Calu3 (cell line): ENCODE results near the gene MID1. TPM values are rescaled to one million over a fixed set of nuclear protein-coding genes. Genes with fewer than 3 reads are reported as not detected.

Experiments
- BruUV-seq: library from RNA; stranded (reverse); fragments of 400-500 nt; replicated peaks from 2 replicates; lab custom pipeline; 2021; lab: Mats Ljungman, UMichigan
- CTCF ChIA-PET: fragments of 300-600 bp; sonication (Branson Sonifier 250); formaldehyde crosslinking; loops from one replicate; lab custom pipeline; 2022; ENCODE audit warnings: antibody characterized with exemption; lab: Charles Lee
- DNase-seq: peaks from one replicate; pipeline ENCODE4 v3.0.0; 2022
- H3K27ac Mint-ChIP-seq: one replicate; pipeline ENCODE4 v1.8.0; 2022; ENCODE audit warnings: mixed read lengths; ENCODE audit not compliant: unreplicated experiment
- H3K27me3 Mint-ChIP-seq: one replicate; pipeline ENCODE4 v1.8.0; 2022; ENCODE audit warnings: mixed read lengths; ENCODE audit not compliant: unreplicated experiment
- H3K36me3 Mint-ChIP-seq: one replicate; pipeline ENCODE4 v1.8.0; 2022; ENCODE audit warnings: mild to moderate bottlenecking, moderate library complexity, mixed read lengths; ENCODE audit not compliant: insufficient read depth, unreplicated experiment
- H3K4me1 Mint-ChIP-seq: one replicate; pipeline ENCODE4 v1.8.0; 2022; ENCODE audit warnings: mild to moderate bottlenecking, low read depth, mixed read lengths; ENCODE audit not compliant: unreplicated experiment
- H3K4me3 Mint-ChIP-seq: one replicate; pipeline ENCODE4 v1.8.0; 2022; ENCODE audit warnings: mild to moderate bottlenecking, low read depth, moderate library complexity, mixed read lengths; ENCODE audit not compliant: unreplicated experiment
- H3K9me3 Mint-ChIP-seq: one replicate; pipeline ENCODE4 v1.8.0; 2022; ENCODE audit warnings: low read depth, mixed read lengths; ENCODE audit not compliant: unreplicated experiment
- CTCF ChIP-seq: fragments of 200-600 bp; IDR thresholded peaks from one replicate; pipeline ENCODE4 v1.8.0; 2022; ENCODE audit warnings: antibody characterized with exemption; ENCODE audit not compliant: unreplicated experiment
- intact Hi-C: fragments of 100-400 bp; cut with micrococcal nuclease; formaldehyde crosslinking; loops from one replicate; pipeline ENCODE4 v1.10.0; 2022; ENCODE audit not compliant: unreplicated experiment
- total RNA-seq: library from RNA; stranded (reverse); gene quantifications from 2 replicates; pipeline ENCODE4 v1.2.3, GENCODE V29; 2022

Gene MID1
- total RNA-seq, 1 experiment from 2014 or later: 85.6 TPM

GRCh38 chrX:10516781-10517322 lies 103.5 kb downstream of the MID1 start:
- Mint-ChIP-seq H3K27ac (no peak overlapping the region), H3K4me1 (peaks cover 31% of the 10 kb centered on the region), H3K4me3 (no peak overlapping the region), H3K36me3 (peaks cover 10% of the 10 kb centered on the region), H3K27me3 (no peaks in the 10 kb centered on the region), H3K9me3 (no peaks in the 10 kb centered on the region)
- intact Hi-C loops: no loop called here
- CTCF ChIA-PET: no interaction called here
- no peak for TF ChIP-seq CTCF
- DNase-seq: no peak
- BruUV-seq: no TSS peak

GRCh38 chrX:10514891-10515290 lies 105.5 kb downstream of the MID1 start:
- Mint-ChIP-seq H3K4me1 (peaks cover 29% of the 10 kb centered on the region), H3K27ac (no peak overlapping the region), H3K4me3 (no peak overlapping the region), H3K9me3 (no peaks in the 10 kb centered on the region), H3K27me3 (no peaks in the 10 kb centered on the region), H3K36me3 (peaks cover 5% of the 10 kb centered on the region)
- TF ChIP-seq CTCF: no peak
- intact Hi-C loops: loop anchor here (5.0 kb wide), 1 partner anchor 62 kb away; no protein-coding TSS in a partner anchor
- CTCF ChIA-PET: no interaction called here
- DNase-seq: no peak
- no TSS peak for BruUV-seq

- Mint-ChIP-seq H3K9me3 (peaks cover under 1% of the 10 kb centered on the region), H3K27ac (no peak overlapping the region), H3K4me1 (peaks cover 27% of the 10 kb centered on the region), H3K4me3 (no peak overlapping the region), H3K36me3 (peaks cover 6% of the 10 kb centered on the region), H3K27me3 (no peaks in the 10 kb centered on the region)
- DNase-seq: no peak
- no peak for TF ChIP-seq CTCF
- CTCF ChIA-PET: no interaction called here
- BruUV-seq: no TSS peak
- intact Hi-C loops: loop anchor here (5.0 kb wide), 1 partner anchor 63 kb away; no protein-coding TSS in a partner anchor
Observed at GRCh38 chrX:10513974-10514373, 106.4 kb downstream of the MID1 start.

GRCh38 chrX:10512741-10513140 lies 107.6 kb downstream of the MID1 start:
- no peak for DNase-seq
- no peak overlapping the region for H3K27ac Mint-ChIP-seq
- peaks cover 2% of the 10 kb centered on the region for H3K9me3 Mint-ChIP-seq
- CTCF ChIA-PET: interaction anchor here (0.5 to 1.2 kb wide), 3 partner anchors 16 to 157 kb away, joined by 3 to 8 read pairs (median 4); no protein-coding TSS in a partner anchor
- no peak overlapping the region for H3K4me3 Mint-ChIP-seq
- peaks cover 37% of the 10 kb centered on the region for H3K4me1 Mint-ChIP-seq
- no TSS peak for BruUV-seq
- TF ChIP-seq CTCF: no peak
- intact Hi-C loops: loop anchor here (5.0 kb wide), 1 partner anchor 65 kb away; no protein-coding TSS in a partner anchor
- peaks cover 12% of the 10 kb centered on the region for H3K36me3 Mint-ChIP-seq
- no peaks in the 10 kb centered on the region for H3K27me3 Mint-ChIP-seq
